ENCODE results near the gene PTAFR. TPM values are rescaled to one million over a fixed set of nuclear protein-coding genes. Genes with fewer than 3 reads are reported as not detected.

The PTAFR gene
- total and polyA plus RNA-seq, 2 of the 4 experiments (the other 2 are of a cell fraction) = 0.17 to 0.18 TPM

- ChIA-PET POLR2A (ENCODE audit: unreplicated experiment) (no interaction called here), CTCF (interaction anchor here (0.6 to 0.8 kb wide), 2 partner anchors 33 to 1053 kb away, joined by 3 read pairs; no protein-coding TSS in a partner anchor)
- no peak overlapping the region for H3K23ac ChIP-seq (ENCODE audit: low read depth, low read length)
- H3K56ac ChIP-seq (ENCODE audit: extremely low read depth, insufficient read depth, low read length) = no peak overlapping the region
- DNase-seq = no peak
- no peak for ATAC-seq (ENCODE audit: low read depth)
- H3K4me1 ChIP-seq (ENCODE audit: control insufficient read depth, insufficient read depth, low read length) = no peaks in the 10 kb centered on the region
- no peak overlapping the region for H3K18ac ChIP-seq (ENCODE audit: low read depth, low read length)
- H3K79me1 ChIP-seq (ENCODE audit: low read depth in 1 of 2, low read length in 2 of 2) = no peaks in the 10 kb centered on the region
- no peaks in the 10 kb centered on the region for H4K20me1 ChIP-seq (ENCODE audit: insufficient read depth, low read length)
- no peaks in the 10 kb centered on the region for H3K9me3 ChIP-seq (ENCODE audit: control insufficient read depth, insufficient read depth, low read length)
- H4K91ac ChIP-seq (ENCODE audit: insufficient read depth, low read depth, low read length) = no peak overlapping the region
- 100% methylated on average over 1 of the region's 5 CpGs; no CpG with 5 or more reads in 1 of the 2 experiments for WGBS, 2 experiments (ENCODE audit: extremely low coverage in 2 of 2, insufficient read length in 1 of 2)
- no peak overlapping the region for H2AK9ac ChIP-seq (replicated peaks; ENCODE audit: low read depth, low read length, poor library complexity)
- no TSS peak for BruUV-seq (replicated peaks)
- no peak overlapping the region for H2BK15ac ChIP-seq (ENCODE audit: low read depth, low read length)
- no peak overlapping the region for H2BK5ac ChIP-seq (ENCODE audit: low read depth, low read length, poor library complexity, severe bottlenecking)
- in situ Hi-C loops (cut with MboI; ENCODE audit: low sequenced_read_pairs) = no loop called here
- no peaks in the 10 kb centered on the region for H3K36me3 ChIP-seq (ENCODE audit: control insufficient read depth, insufficient read depth, low read length)
- no peak overlapping the region for H3K27ac ChIP-seq (ENCODE audit: insufficient read depth, low read length)
- no peak overlapping the region for H2AFZ ChIP-seq (replicated peaks; ENCODE audit: low read length, poor library complexity)
- H2BK20ac ChIP-seq (ENCODE audit: low read depth, low read length) = no peak overlapping the region
- H3K4ac ChIP-seq (ENCODE audit: low read depth, low read length) = no peak overlapping the region
- no peak overlapping the region for H4K5ac ChIP-seq (ENCODE audit: low read depth, low read length)
- H2AK5ac ChIP-seq (ENCODE audit: low read depth, low read length) = no peak overlapping the region
- intact Hi-C loops (cut with micrococcal nuclease) = no loop called here
- H2BK120ac ChIP-seq (ENCODE audit: low read depth, low read length) = no peak overlapping the region
- dilution Hi-C loops (cut with HindIII; ENCODE audit: low sequenced_read_pairs, unreplicated experiment) = no loop called here
- H3K14ac ChIP-seq (replicated peaks; ENCODE audit: low read depth, low read length) = no peak overlapping the region
- H3K4me2 ChIP-seq (ENCODE audit: low read depth, low read length) = no peak overlapping the region
- H3K27me3 ChIP-seq (ENCODE audit: control insufficient read depth, insufficient read depth, low read length) = no peaks in the 10 kb centered on the region
- TF ChIP-seq CTCF (conservative IDR thresholded peaks at IDR 0.05; ENCODE audit: low read depth, low read length) (no peak), CEBPB (IDR thresholded peaks at IDR 0.05; ENCODE audit: low read depth, low read length) (no peak), BHLHE40 (IDR thresholded peaks at IDR 0.05; ENCODE audit: low read depth, low read length) (no peak), MAZ (IDR thresholded peaks at IDR 0.05; ENCODE audit: borderline replicate concordance, low read depth, low read length) (no peak), POLR2A (IDR thresholded peaks at IDR 0.05; ENCODE audit: low read depth, low read length) (no peak), RCOR1 (IDR thresholded peaks at IDR 0.05; ENCODE audit: insufficient replicate concordance, low read length) (no peak), ELK1 (IDR thresholded peaks at IDR 0.05; ENCODE audit: borderline replicate concordance, low read depth, low read length) (no peak), SMC3 (IDR thresholded peaks at IDR 0.05; ENCODE audit: low read depth, low read length) (no peak), CHD1 (IDR thresholded peaks at IDR 0.05; ENCODE audit: low read depth, low read length) (no peak), RFX5 (IDR thresholded peaks at IDR 0.05; ENCODE audit: low read depth, low read length) (no peak), FOS (IDR thresholded peaks at IDR 0.05; ENCODE audit: low read depth, low read length) (no peak), MXI1 (IDR thresholded peaks at IDR 0.05; ENCODE audit: borderline replicate concordance, low read depth, low read length) (no peak), USF2 (IDR thresholded peaks at IDR 0.05; ENCODE audit: low read depth, low read length) (no peak), NFE2L2 (IDR thresholded peaks at IDR 0.05; ENCODE audit: low read depth, low read length) (no peak), RAD21 (IDR thresholded peaks at IDR 0.05; ENCODE audit: low read length) (no peak), MAFK (IDR thresholded peaks at IDR 0.05; ENCODE audit: low read depth, low read length) (no peak)
- no peak overlapping the region for H4K8ac ChIP-seq (ENCODE audit: low read depth in 2 of 2, low read length in 2 of 2)
- H3K9ac ChIP-seq (ENCODE audit: low read depth, low read length) = no peak overlapping the region
- H3K9me1 ChIP-seq (ENCODE audit: insufficient read depth, low read length) = peaks cover 6% of the 10 kb centered on the region; the same call in 1 of the 2 replicates
- no peak overlapping the region for H3K4me3 ChIP-seq (ENCODE audit: insufficient read depth, low read depth, low read length)
Observed at GRCh38 chr1:28145728-28146127, 30.8 kb downstream of the PTAFR start.
